Measurements from ENCODE around the gene HOXC6.

HOXC6 gene

GRCh38 chr12:54011665-54012532 lies 16.3 kb upstream of the HOXC6 start:
- TF ChIP-seq GATA3 (IDR thresholded peaks at IDR 0.05; ENCODE audit: low read depth, low read length): no peak
- no peak for TF ChIP-seq GATA2 (IDR thresholded peaks at IDR 0.05; ENCODE audit: low read depth, low read length)

GRCh38 chr12:54012631-54013409 lies 15.4 kb upstream of the HOXC6 start:
- TF ChIP-seq GATA3 (IDR thresholded peaks at IDR 0.05; ENCODE audit: low read depth, low read length) (no peak), GATA2 (IDR thresholded peaks at IDR 0.05; ENCODE audit: low read depth, low read length) (no peak)

- TF ChIP-seq GATA3 (IDR thresholded peaks at IDR 0.05; ENCODE audit: low read depth, low read length) (no peak), GATA2 (IDR thresholded peaks at IDR 0.05; ENCODE audit: low read depth, low read length) (no peak)
Observed at GRCh38 chr12:54014377-54015017, 13.7 kb upstream of the HOXC6 start.

- TF ChIP-seq GATA3 (IDR thresholded peaks at IDR 0.05; ENCODE audit: low read depth, low read length) (no peak), GATA2 (IDR thresholded peaks at IDR 0.05; ENCODE audit: low read depth, low read length) (no peak)
Observed at GRCh38 chr12:54015018-54015931, 13.0 kb upstream of the HOXC6 start.

- TF ChIP-seq GATA3 (IDR thresholded peaks at IDR 0.05; ENCODE audit: low read depth, low read length) (no peak), GATA2 (IDR thresholded peaks at IDR 0.05; ENCODE audit: low read depth, low read length) (no peak)
Observed at GRCh38 chr12:54016051-54016450, 12.2 kb upstream of the HOXC6 start.

GRCh38 chr12:54016478-54016964 lies 11.7 kb upstream of the HOXC6 start:
- TF ChIP-seq GATA3 (IDR thresholded peaks at IDR 0.05; ENCODE audit: low read depth, low read length) (no peak), GATA2 (IDR thresholded peaks at IDR 0.05; ENCODE audit: low read depth, low read length) (no peak)

GRCh38 chr12:54017027-54017788 lies 11.0 kb upstream of the HOXC6 start:
- TF ChIP-seq GATA2 (IDR thresholded peaks at IDR 0.05; ENCODE audit: low read depth, low read length) (no peak), GATA3 (IDR thresholded peaks at IDR 0.05; ENCODE audit: low read depth, low read length) (no peak)

GRCh38 chr12:54017878-54018467 lies 10.3 kb upstream of the HOXC6 start:
- no peak for TF ChIP-seq GATA2 (IDR thresholded peaks at IDR 0.05; ENCODE audit: low read depth, low read length)
- no peak for TF ChIP-seq GATA3 (IDR thresholded peaks at IDR 0.05; ENCODE audit: low read depth, low read length)

GRCh38 chr12:54018468-54018984 lies 9.7 kb upstream of the HOXC6 start:
- TF ChIP-seq GATA3 (IDR thresholded peaks at IDR 0.05; ENCODE audit: low read depth, low read length): no peak
- no peak for TF ChIP-seq GATA2 (IDR thresholded peaks at IDR 0.05; ENCODE audit: low read depth, low read length)

GRCh38 chr12:54019091-54019811 lies 9.0 kb upstream of the HOXC6 start:
- no peak for TF ChIP-seq GATA2 (IDR thresholded peaks at IDR 0.05; ENCODE audit: low read depth, low read length)

GRCh38 chr12:54019924-54020590 lies 8.2 kb upstream of the HOXC6 start:
- TF ChIP-seq GATA3 (IDR thresholded peaks at IDR 0.05; ENCODE audit: low read depth, low read length) (no peak), GATA2 (IDR thresholded peaks at IDR 0.05; ENCODE audit: low read depth, low read length) (no peak)
